Measurements from ENCODE around the gene ANKRD28. TPM values are rescaled to one million over a fixed set of nuclear protein-coding genes. Genes with fewer than 3 reads are reported as not detected.

The ANKRD28 gene
- total and polyA plus RNA-seq, 2 of the 4 experiments (the other 2 are of a cell fraction) = 52.6 to 211 TPM

- TF ChIP-seq BHLHE40 (IDR thresholded peaks at IDR 0.05; ENCODE audit: low read depth, low read length) = no peak
Measured at GRCh38 chr3:15769256-15769915, 28.4 kb downstream of the ANKRD28 start (continued).

- peak overlapping the region; percentile 10; the same call in 1 of the 2 replicates for H3K23ac ChIP-seq (ENCODE audit: low read depth, low read length)
- H3K56ac ChIP-seq (ENCODE audit: extremely low read depth, insufficient read depth, low read length) = peak overlapping the region; percentile 16; the same call in 1 of the 2 replicates
- POLR2A ChIA-PET (ENCODE audit: unreplicated experiment) = no interaction called here
- no peaks in the 10 kb centered on the region for H4K20me1 ChIP-seq (ENCODE audit: insufficient read depth, low read length)
- ATAC-seq (ENCODE audit: low read depth) (peak; percentile 75), DNase-seq (peak; percentile 97)
- CTCF ChIA-PET = interaction anchor here (0.8 to 1.1 kb wide), 2 partner anchors 29 to 129 kb away, joined by 4 to 5 read pairs; partner anchors contain the start of gene ANKRD28
- no peak overlapping the region for H2AK9ac ChIP-seq (replicated peaks; ENCODE audit: low read depth, low read length, poor library complexity)
- peak overlapping the region; percentile 64 for H3K9ac ChIP-seq (ENCODE audit: low read depth, low read length)
- H3K9me3 ChIP-seq (ENCODE audit: control insufficient read depth, insufficient read depth, low read length) = no peaks in the 10 kb centered on the region
- TF ChIP-seq MAFK (IDR thresholded peaks at IDR 0.05; ENCODE audit: low read depth, low read length) (no peak), CEBPB (IDR thresholded peaks at IDR 0.05; ENCODE audit: low read depth, low read length) (peak; percentile 98), MAZ (IDR thresholded peaks at IDR 0.05; ENCODE audit: borderline replicate concordance, low read depth, low read length) (no peak), RCOR1 (IDR thresholded peaks at IDR 0.05; ENCODE audit: insufficient replicate concordance, low read length) (no peak), BHLHE40 (IDR thresholded peaks at IDR 0.05; ENCODE audit: low read depth, low read length) (peak; percentile 78; the same call in 1 of the 2 replicates), FOS (IDR thresholded peaks at IDR 0.05; ENCODE audit: low read depth, low read length) (peak; percentile 100), SMC3 (IDR thresholded peaks at IDR 0.05; ENCODE audit: low read depth, low read length) (no peak)
- H3K27me3 ChIP-seq (ENCODE audit: control insufficient read depth, insufficient read depth, low read length) = no peaks in the 10 kb centered on the region
- H3K9me1 ChIP-seq (ENCODE audit: insufficient read depth, low read length) = peaks cover 2% of the 10 kb centered on the region; the same call in 1 of the 2 replicates
- in situ Hi-C loops (cut with MboI; ENCODE audit: low sequenced_read_pairs) (no loop called here), dilution Hi-C loops (cut with HindIII; ENCODE audit: low sequenced_read_pairs, unreplicated experiment) (no loop called here), intact Hi-C loops (cut with micrococcal nuclease) (loop anchor here (2.0 kb wide), 2 partner anchors 18 to 28 kb away; partner anchors contain the start of gene ANKRD28)
- H4K5ac ChIP-seq (ENCODE audit: low read depth, low read length) = peak overlapping the region; percentile 88
- H3K4me1 ChIP-seq (ENCODE audit: control insufficient read depth, insufficient read depth, low read length) = peaks cover 8% of the 10 kb centered on the region
- H2AFZ ChIP-seq (replicated peaks; ENCODE audit: low read length, poor library complexity) = no peak overlapping the region
- peak overlapping the region; percentile 98 for H2BK5ac ChIP-seq (ENCODE audit: low read depth, low read length, poor library complexity, severe bottlenecking)
- peak overlapping the region; percentile 34; the same call in 1 of the 2 replicates for H3K14ac ChIP-seq (replicated peaks; ENCODE audit: low read depth, low read length)
- peak overlapping the region; percentile 59 to 64; a peak in 3 of 4 replicates for H4K8ac ChIP-seq (ENCODE audit: low read depth in 2 of 2, low read length in 2 of 2)
- H2AK5ac ChIP-seq (ENCODE audit: low read depth, low read length) = peak overlapping the region; percentile 90
- H3K79me1 ChIP-seq (ENCODE audit: low read depth in 1 of 2, low read length in 2 of 2) = peaks cover 25 to 45% of the 10 kb centered on the region in 2 experiments
- BruUV-seq (replicated peaks) = TSS peak; percentile 3
- peak overlapping the region; percentile 78 for H2BK120ac ChIP-seq (ENCODE audit: low read depth, low read length)
- WGBS, 2 experiments (ENCODE audit: extremely low coverage in 2 of 2, insufficient read length in 1 of 2) = no CpG with 5 or more reads among the region's 5 CpGs
- H2BK20ac ChIP-seq (ENCODE audit: low read depth, low read length) = peak overlapping the region; percentile 64; the same call in 1 of the 2 replicates
- peak overlapping the region; percentile 99 for H3K27ac ChIP-seq (ENCODE audit: insufficient read depth, low read length)
- no peak overlapping the region for H2BK15ac ChIP-seq (ENCODE audit: low read depth, low read length)
- peak overlapping the region; percentile 75 for H3K4me2 ChIP-seq (ENCODE audit: low read depth, low read length)
- peak overlapping the region; percentile 88 for H3K4ac ChIP-seq (ENCODE audit: low read depth, low read length)
- H3K4me3 ChIP-seq (ENCODE audit: insufficient read depth, low read depth, low read length) = no peak overlapping the region
- H3K36me3 ChIP-seq (ENCODE audit: control insufficient read depth, insufficient read depth, low read length) = peaks cover 14% of the 10 kb centered on the region
- peak overlapping the region; percentile 72 for H4K91ac ChIP-seq (ENCODE audit: insufficient read depth, low read depth, low read length)
- H3K18ac ChIP-seq (ENCODE audit: low read depth, low read length) = peak overlapping the region; percentile 90
Measured at GRCh38 chr3:15768421-15769255, 29.1 kb downstream of the ANKRD28 start.

Measured in IMR-90 (cell line).